Prostate gland (tissue), 2 donors: ENCODE measurements around the gene FGF11. TPM values are rescaled to one million over a fixed set of nuclear protein-coding genes. Genes with fewer than 3 reads are reported as not detected.

ENCODE experiments used
- DNase-seq: peaks from one replicate; pipeline ENCODE4 v3.0.0-alpha.2; 2019; ENCODE audit warnings: low spot score
- H3K27ac ChIP-seq, 2 donors: fragments of 200-600 bp; sonication (generic); 2 replicates each; pipeline ENCODE4 v1.5.1; 2017 to 2019
- H3K27me3 ChIP-seq: fragments of 200-600 bp; sonication (generic); replicated peaks from 2 replicates; pipeline ENCODE4 v1.5.1; 2019; ENCODE audit not compliant: insufficient read depth
- H3K36me3 ChIP-seq, 2 donors: fragments of 200-600 bp; sonication (generic); 1 replicate in 1 of 2; 2 replicates in 1 of 2; pipeline versions ENCODE4 v1.5.1 to v1.8.1; 2017 to 2019
- H3K4me1 ChIP-seq: fragments of 200-600 bp; sonication (generic); replicated peaks from 2 replicates; pipeline ENCODE4 v1.5.1; 2019
- H3K4me3 ChIP-seq, 2 donors: fragments of 200-600 bp; sonication (generic); 2 replicates each; pipeline ENCODE4 v1.5.1; 2017 to 2019
- H3K9me3 ChIP-seq: fragments of 200-600 bp; sonication (generic); 2 replicates; pipeline ENCODE4 v1.5.1; 2017
- POLR2A ChIP-seq: fragments of 450-650 bp; IDR thresholded peaks from one replicate; pipeline ENCODE4 v1.6.1; 2016; ENCODE audit warnings: antibody characterized with exemption, mild to moderate bottlenecking
- POLR2AphosphoS5 ChIP-seq: sonication (generic); formaldehyde crosslinking; IDR thresholded peaks from one replicate; pipeline ENCODE4 v1.6.1; 2017; ENCODE audit warnings: antibody characterized with exemption
- WGBS: methylation state at CpG from one replicate; pipeline ENCODE4 v1.1.5; 2018; 5-methylcytosine and 5-hydroxymethylcytosine counted together
- intact Hi-C: fragments of 100-400 bp; cut with DNase I; formaldehyde crosslinking; loops from one replicate; pipeline ENCODE4 v1.14.2; 2022
- total RNA-seq, 2 donors: library from RNA; depleted of rRNA; stranded (reverse); fragments of >200 nt; gene quantifications; one replicate each; pipeline ENCODE4 v1.1.0, GENCODE V29; 2016
- TF ChIP-seq, protein P1 (sequence below), 4 experiments: fragments of 200-600 bp in 2 of 4; fragments of 450-650 bp in 2 of 4; sonication (generic) in 2 of 4; IDR thresholded peaks; 1 replicate in 3 of 4; 2 replicates in 1 of 4; pipeline ENCODE4 v1.5.1; 2016 to 2019; ENCODE audit warnings: antibody characterized with exemption in 4 of 4, mild to moderate bottlenecking in 2 of 4, moderate library complexity in 2 of 4

Gene FGF11
- total RNA-seq, 2 donors from 2014 or later = 1.2 to 4.2 TPM

DNA sequence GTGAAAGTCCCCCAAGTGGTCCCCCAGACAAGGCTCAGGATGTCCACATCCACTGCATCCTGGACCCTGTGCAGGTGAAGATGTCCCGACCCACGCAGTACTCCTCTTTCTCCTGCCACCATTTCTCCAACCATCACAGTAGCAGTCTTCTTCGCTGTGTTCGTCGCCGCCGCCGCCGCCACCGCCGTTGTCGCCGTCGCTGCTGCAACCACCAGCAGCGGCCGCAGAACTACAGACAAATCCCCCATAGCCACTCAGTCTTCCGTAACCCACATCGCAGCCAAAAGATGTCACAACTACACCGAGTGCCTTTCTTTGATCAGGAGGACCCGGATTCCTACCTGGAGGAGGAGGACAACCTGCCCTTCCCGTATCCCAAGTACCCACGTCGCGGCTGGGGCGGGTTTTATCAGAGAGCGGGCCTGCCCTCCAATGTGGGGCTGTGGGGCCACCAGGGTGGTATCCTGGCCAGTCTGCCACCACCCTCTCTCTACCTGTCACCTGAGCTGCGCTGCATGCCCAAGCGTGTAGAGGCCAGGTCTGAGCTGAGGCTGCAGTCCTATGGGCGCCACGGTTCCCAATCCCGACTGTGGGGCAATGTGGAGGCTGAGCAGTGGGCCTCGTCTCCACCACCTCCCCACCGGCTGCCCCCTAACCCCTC is 13.0 kb upstream of the FGF11 start:
- no peaks in the 10 kb centered on the region for H3K4me1 ChIP-seq
- no peak overlapping the region for H3K4me3 ChIP-seq
- no peak for TF ChIP-seq POLR2AphosphoS5
- TF ChIP-seq POLR2A = no peak
- TF ChIP-seq, protein P1, sequence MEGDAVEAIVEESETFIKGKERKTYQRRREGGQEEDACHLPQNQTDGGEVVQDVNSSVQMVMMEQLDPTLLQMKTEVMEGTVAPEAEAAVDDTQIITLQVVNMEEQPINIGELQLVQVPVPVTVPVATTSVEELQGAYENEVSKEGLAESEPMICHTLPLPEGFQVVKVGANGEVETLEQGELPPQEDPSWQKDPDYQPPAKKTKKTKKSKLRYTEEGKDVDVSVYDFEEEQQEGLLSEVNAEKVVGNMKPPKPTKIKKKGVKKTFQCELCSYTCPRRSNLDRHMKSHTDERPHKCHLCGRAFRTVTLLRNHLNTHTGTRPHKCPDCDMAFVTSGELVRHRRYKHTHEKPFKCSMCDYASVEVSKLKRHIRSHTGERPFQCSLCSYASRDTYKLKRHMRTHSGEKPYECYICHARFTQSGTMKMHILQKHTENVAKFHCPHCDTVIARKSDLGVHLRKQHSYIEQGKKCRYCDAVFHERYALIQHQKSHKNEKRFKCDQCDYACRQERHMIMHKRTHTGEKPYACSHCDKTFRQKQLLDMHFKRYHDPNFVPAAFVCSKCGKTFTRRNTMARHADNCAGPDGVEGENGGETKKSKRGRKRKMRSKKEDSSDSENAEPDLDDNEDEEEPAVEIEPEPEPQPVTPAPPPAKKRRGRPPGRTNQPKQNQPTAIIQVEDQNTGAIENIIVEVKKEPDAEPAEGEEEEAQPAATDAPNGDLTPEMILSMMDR (IDR thresholded peaks at IDR 0.05) = no peak
- intact Hi-C loops = no loop called here
- H3K27me3 ChIP-seq = no peaks in the 10 kb centered on the region
- no peaks in the 10 kb centered on the region for H3K36me3 ChIP-seq
- DNase-seq = no peak
- no peaks in the 10 kb centered on the region for H3K9me3 ChIP-seq
- no peak overlapping the region for H3K27ac ChIP-seq
- WGBS = 83% methylated on average over 31 of the region's 33 CpGs

DNA sequence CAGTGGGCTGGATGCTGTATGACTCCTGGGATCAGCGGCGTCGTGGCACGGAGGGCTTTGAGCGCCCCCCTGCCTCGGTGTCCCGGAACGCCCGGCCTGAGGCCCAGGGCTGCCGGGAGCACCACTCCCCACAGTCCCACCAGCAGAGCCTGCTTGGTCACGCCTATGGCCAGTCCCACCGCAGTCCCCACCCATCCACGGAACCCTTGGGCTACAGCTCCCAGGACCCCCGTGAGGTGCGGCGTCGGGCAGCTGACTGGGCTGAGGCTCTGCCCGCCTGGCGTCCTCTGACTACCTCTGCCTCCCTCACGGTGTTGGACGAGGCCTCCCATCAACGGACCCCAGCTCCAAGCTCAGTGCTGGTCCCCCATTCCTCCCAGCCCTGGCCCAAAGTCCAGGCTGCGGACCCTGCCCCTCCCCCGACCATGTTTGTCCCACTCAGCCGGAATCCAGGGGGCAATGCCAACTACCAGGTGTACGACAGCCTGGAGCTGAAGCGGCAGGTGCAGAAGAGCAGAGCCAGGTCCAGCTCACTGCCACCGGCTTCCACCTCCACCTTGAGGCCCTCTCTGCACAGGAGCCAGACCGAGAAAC is 12.3 kb upstream of the FGF11 start:
- WGBS = 87% methylated on average over 29 of the region's 29 CpGs
- H3K9me3 ChIP-seq = no peaks in the 10 kb centered on the region
- DNase-seq = no peak

DNA sequence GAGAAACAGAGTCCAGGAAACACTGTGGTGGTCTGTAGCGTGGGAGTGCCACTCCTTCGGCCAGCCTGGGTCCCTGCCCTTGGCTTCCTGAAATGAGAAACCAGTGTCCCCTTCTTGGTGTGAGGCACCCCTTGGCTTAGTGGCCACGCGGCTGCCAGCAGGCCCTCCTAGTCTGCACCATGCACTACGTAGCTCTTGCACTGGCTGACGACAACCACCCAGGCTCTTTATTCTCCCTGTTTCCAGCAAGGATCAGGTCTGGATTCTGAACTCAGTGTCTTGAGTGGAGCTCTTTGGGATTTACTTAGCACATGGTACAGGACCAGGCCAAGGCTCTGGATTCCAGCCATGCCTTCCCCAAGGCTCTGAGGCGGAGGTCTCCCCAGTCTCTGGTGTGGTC is 11.8 kb upstream of the FGF11 start:
- Histone ChIP-seq H3K36me3 (no peaks in the 10 kb centered on the region), H3K27me3 (no peaks in the 10 kb centered on the region), H3K27ac (no peak overlapping the region), H3K4me3 (no peak overlapping the region), H3K4me1 (no peaks in the 10 kb centered on the region), H3K9me3 (no peaks in the 10 kb centered on the region)
- TF ChIP-seq, protein P1 (IDR thresholded peaks at IDR 0.05) = no peak
- TF ChIP-seq POLR2A = no peak
- no peak for TF ChIP-seq POLR2AphosphoS5
- intact Hi-C loops = no loop called here
- WGBS = 93% methylated on average over 7 of the region's 7 CpGs
- no peak for DNase-seq

More for the DNA sequence above, 12.3 kb upstream of the FGF11 start:
- Histone ChIP-seq H3K27ac (no peak overlapping the region), H3K36me3 (no peaks in the 10 kb centered on the region), H3K4me1 (no peaks in the 10 kb centered on the region), H3K27me3 (no peaks in the 10 kb centered on the region), H3K4me3 (no peak overlapping the region)
- TF ChIP-seq, protein P1 (IDR thresholded peaks at IDR 0.05) = no peak
- TF ChIP-seq POLR2A = no peak
- TF ChIP-seq POLR2AphosphoS5 = no peak
- intact Hi-C loops = no loop called here

DNA sequence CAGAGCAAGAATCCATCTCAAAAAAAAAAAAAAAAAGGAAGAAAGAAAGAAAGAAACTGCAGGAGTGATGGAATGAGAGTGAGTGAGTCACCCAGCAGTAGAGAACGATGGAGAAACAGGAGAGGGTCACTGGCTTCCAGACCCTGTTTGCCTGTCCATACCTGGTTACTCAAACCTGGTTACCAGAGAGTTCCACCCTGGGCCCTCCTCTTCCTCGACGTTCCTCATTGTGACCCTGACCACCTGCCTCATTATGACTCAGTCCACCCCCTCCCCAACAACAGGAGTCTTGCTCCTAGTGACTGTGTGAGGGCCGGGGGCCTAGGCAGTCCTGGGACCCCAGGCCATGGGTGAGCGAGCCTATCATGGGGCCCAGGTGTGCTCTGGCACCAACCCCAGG is 10.8 kb upstream of the FGF11 start, which contains the start of gene SPEM3:
SPEM3 (plus strand) TSS at position 301 of the 400 bp plus-strand sequence; CDS start at position 347, 46 bp downstream.
- 63% methylated on average over 5 of the region's 5 CpGs for WGBS

More for the DNA sequence above, 10.8 kb upstream of the FGF11 start, which contains the start of gene SPEM3:
- no peaks in the 10 kb centered on the region for H3K27me3 ChIP-seq
- no peaks in the 10 kb centered on the region for H3K4me1 ChIP-seq
- no peak within 1 kb of the TSS for H3K27ac ChIP-seq
- H3K9me3 ChIP-seq = no peaks in the 10 kb centered on the region
- no peak within 1 kb of the TSS for H3K4me3 ChIP-seq
- no peak for DNase-seq
- no peak for TF ChIP-seq POLR2AphosphoS5
- TF ChIP-seq, protein P1 (IDR thresholded peaks at IDR 0.05) = no peak
- no peak for TF ChIP-seq POLR2A
- intact Hi-C loops = no loop called here
- no peaks in the 10 kb centered on the region for H3K36me3 ChIP-seq
